Body of pancreas (tissue), 4 donors: ENCODE measurements around the gene SSH2.

Experiments used
- POLR2A ChIP-seq, 3 donors: fragments of 450-650 bp; IDR thresholded peaks; one replicate each; pipeline ENCODE4 v1.6.1; 2016; ENCODE audit warnings: antibody characterized with exemption in 3 of 3, mild to moderate bottlenecking in 2 of 3
- TF ChIP-seq, protein P1 (sequence below), 7 experiments: fragments of 450-650 bp in 4 of 7; fragments of 200-600 bp in 3 of 7; sonication (generic) in 3 of 7; IDR thresholded peaks; one replicate each; pipeline ENCODE4 v1.5.1; 2016 to 2019; ENCODE audit warnings: antibody characterized with exemption in 7 of 7

- TF ChIP-seq POLR2A (IDR thresholded peaks at IDR 0.05): no peak
- TF ChIP-seq, protein P1, sequence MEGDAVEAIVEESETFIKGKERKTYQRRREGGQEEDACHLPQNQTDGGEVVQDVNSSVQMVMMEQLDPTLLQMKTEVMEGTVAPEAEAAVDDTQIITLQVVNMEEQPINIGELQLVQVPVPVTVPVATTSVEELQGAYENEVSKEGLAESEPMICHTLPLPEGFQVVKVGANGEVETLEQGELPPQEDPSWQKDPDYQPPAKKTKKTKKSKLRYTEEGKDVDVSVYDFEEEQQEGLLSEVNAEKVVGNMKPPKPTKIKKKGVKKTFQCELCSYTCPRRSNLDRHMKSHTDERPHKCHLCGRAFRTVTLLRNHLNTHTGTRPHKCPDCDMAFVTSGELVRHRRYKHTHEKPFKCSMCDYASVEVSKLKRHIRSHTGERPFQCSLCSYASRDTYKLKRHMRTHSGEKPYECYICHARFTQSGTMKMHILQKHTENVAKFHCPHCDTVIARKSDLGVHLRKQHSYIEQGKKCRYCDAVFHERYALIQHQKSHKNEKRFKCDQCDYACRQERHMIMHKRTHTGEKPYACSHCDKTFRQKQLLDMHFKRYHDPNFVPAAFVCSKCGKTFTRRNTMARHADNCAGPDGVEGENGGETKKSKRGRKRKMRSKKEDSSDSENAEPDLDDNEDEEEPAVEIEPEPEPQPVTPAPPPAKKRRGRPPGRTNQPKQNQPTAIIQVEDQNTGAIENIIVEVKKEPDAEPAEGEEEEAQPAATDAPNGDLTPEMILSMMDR (IDR thresholded peaks at IDR 0.05): no peak
Measured at GRCh38 chr17:29663155-29663554, 266.9 kb downstream of the SSH2 start.
